Esophagus (tissue), 2 donors: ENCODE measurements around the gene ABCA3. TPM values are rescaled to one million over a fixed set of nuclear protein-coding genes. Genes with fewer than 3 reads are reported as not detected.

ENCODE experiments used
- H3K27ac ChIP-seq, 2 donors: one replicate each; pipeline ENCODE4 v1.5.1; 2013; ENCODE audit warnings: low read depth in 2 of 2, mild to moderate bottlenecking in 2 of 2, inconsistent platforms in 1 of 2, low read length in 1 of 2, moderate library complexity in 1 of 2
- H3K27me3 ChIP-seq, 2 donors: one replicate each; pipeline ENCODE4 v1.6.1; 2013; ENCODE audit warnings: low read length in 2 of 2, control low read depth in 1 of 2, mild to moderate bottlenecking in 1 of 2; ENCODE audit not compliant: insufficient read depth in 2 of 2, control insufficient read depth in 1 of 2
- H3K36me3 ChIP-seq, 2 donors: one replicate each; pipeline ENCODE4 v1.6.1; 2013; ENCODE audit warnings: low read length in 1 of 2; ENCODE audit not compliant: control insufficient read depth in 2 of 2, insufficient read depth in 2 of 2
- H3K4me1 ChIP-seq, 2 donors: one replicate each; pipeline ENCODE4 v1.6.1; 2013; ENCODE audit warnings: low read length in 1 of 2; ENCODE audit not compliant: control insufficient read depth in 2 of 2, insufficient read depth in 2 of 2
- H3K4me3 ChIP-seq, 2 donors: one replicate each; pipeline ENCODE4 v1.5.1; 2013; ENCODE audit warnings: low read length in 2 of 2, mild to moderate bottlenecking in 2 of 2, low read depth in 1 of 2, moderate library complexity in 1 of 2
- H3K9me3 ChIP-seq, 2 donors: one replicate each; pipeline ENCODE4 v1.6.1; 2013; ENCODE audit warnings: mild to moderate bottlenecking in 2 of 2, low read depth in 1 of 2, low read length in 1 of 2, moderate library complexity in 1 of 2; ENCODE audit not compliant: control insufficient read depth in 2 of 2, insufficient read depth in 1 of 2
- WGBS, 2 donors: extraction: QIAGEN DNeasy Blood & Tissue Kit; methylation state at CpG; one replicate each; pipeline ENCODE4 v1.1.7; 2013; 5-methylcytosine and 5-hydroxymethylcytosine counted together
- polyA plus RNA-seq, 2 donors: library from polyadenylated mRNA; stranded (reverse); fragments of 200-250 nt; gene quantifications; one replicate each; pipeline ENCODE4 v1.2.3, GENCODE V29; 2013
- donor health status: healthy with polysubstance abuse.
- donor health status: Bipolar disorder and iron deficiency.

ABCA3 gene
- polyA plus RNA-seq, 2 donors: 1.4 to 1.7 TPM

GRCh38 chr16:2297506-2297860 is 43.0 kb downstream of the ABCA3 start:
- 94 to 95% methylated on average over 22 of the region's 22 CpGs for WGBS, 2 donors
- Histone ChIP-seq H3K36me3 (peaks cover 0 to 3% of the 10 kb centered on the region in 2 donors), H3K27ac (no peak overlapping the region), H3K4me3 (no peak overlapping the region), H3K9me3 (no peaks in the 10 kb centered on the region), H3K27me3 (no peaks in the 10 kb centered on the region), H3K4me1 (peaks cover 0 to 3% of the 10 kb centered on the region in 2 donors)

- Histone ChIP-seq H3K27ac (no peak overlapping the region), H3K4me1 (peaks cover 0 to 3% of the 10 kb centered on the region in 2 donors), H3K27me3 (no peaks in the 10 kb centered on the region), H3K36me3 (peaks cover 0 to 3% of the 10 kb centered on the region in 2 donors), H3K4me3 (no peak overlapping the region), H3K9me3 (no peaks in the 10 kb centered on the region)
- 76 to 79% methylated on average over 23 of the region's 23 CpGs for WGBS, 2 donors
These were observed 43.6 kb downstream of the ABCA3 start for GRCh38 chr16:2296661-2297505.

- Histone ChIP-seq H3K36me3 (peaks cover 0 to 3% of the 10 kb centered on the region in 2 donors), H3K27ac (no peak overlapping the region), H3K4me3 (no peak overlapping the region), H3K4me1 (no peaks in the 10 kb centered on the region), H3K9me3 (no peaks in the 10 kb centered on the region), H3K27me3 (no peaks in the 10 kb centered on the region)
- 89 to 91% methylated on average over 21 of the region's 21 CpGs for WGBS, 2 donors
These were observed 45.3 kb downstream of the ABCA3 start for GRCh38 chr16:2295056-2295798.

GRCh38 chr16:2292221-2292620 is 48.3 kb downstream of the ABCA3 start:
- no peaks in the 10 kb centered on the region for H3K4me1 ChIP-seq
- peaks cover 0 to 3% of the 10 kb centered on the region in 2 donors for H3K36me3 ChIP-seq
- H3K4me3 ChIP-seq: no peak overlapping the region
- no peaks in the 10 kb centered on the region for H3K9me3 ChIP-seq
- 89 to 90% methylated on average over 9 of the region's 9 CpGs for WGBS, 2 donors
- H3K27ac ChIP-seq: no peak overlapping the region
- no peaks in the 10 kb centered on the region for H3K27me3 ChIP-seq

GRCh38 chr16:2289282-2289681 is 51.2 kb downstream of the ABCA3 start:
- 93 to 95% methylated on average over 23 of the region's 23 CpGs for WGBS, 2 donors
- no peaks in the 10 kb centered on the region for H3K9me3 ChIP-seq
- no peak overlapping the region for H3K27ac ChIP-seq
- H3K36me3 ChIP-seq: peaks cover 0 to 11% of the 10 kb centered on the region in 2 donors
- H3K4me3 ChIP-seq: no peak overlapping the region
- H3K4me1 ChIP-seq: no peaks in the 10 kb centered on the region
- H3K27me3 ChIP-seq: no peaks in the 10 kb centered on the region

DNA sequence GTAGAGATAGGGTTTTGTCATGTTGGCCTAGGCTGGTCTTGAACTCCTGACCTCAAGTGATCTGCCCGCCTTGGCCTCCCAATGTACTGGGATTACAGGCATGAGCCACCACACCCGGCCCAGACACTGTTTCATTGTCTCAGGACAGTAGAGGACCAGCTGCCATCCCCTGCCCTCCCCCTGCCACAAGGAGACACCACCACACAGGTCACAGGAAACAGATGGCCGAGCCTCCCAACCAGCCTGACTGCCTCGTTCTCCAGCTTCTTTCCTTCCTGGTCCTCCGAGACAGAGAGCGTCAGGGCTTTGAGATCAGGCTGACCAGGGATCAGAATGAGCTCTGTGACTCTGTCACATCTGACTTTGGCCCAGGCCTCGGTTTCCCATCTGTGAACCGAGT is 51.8 kb downstream of the ABCA3 start:
- H3K4me1 ChIP-seq: no peaks in the 10 kb centered on the region
- H3K36me3 ChIP-seq: peaks cover 0 to 12% of the 10 kb centered on the region in 2 donors
- H3K27ac ChIP-seq: no peak overlapping the region
- 75 to 78% methylated on average over 8 of the region's 8 CpGs for WGBS, 2 donors
- H3K9me3 ChIP-seq: no peaks in the 10 kb centered on the region
- no peaks in the 10 kb centered on the region for H3K27me3 ChIP-seq
- H3K4me3 ChIP-seq: no peak overlapping the region

GRCh38 chr16:2287916-2288547 is 52.5 kb downstream of the ABCA3 start:
- H3K36me3 ChIP-seq: peaks cover 0 to 14% of the 10 kb centered on the region in 2 donors
- no peaks in the 10 kb centered on the region for H3K9me3 ChIP-seq
- WGBS, 2 donors: 82 to 87% methylated on average over 35 of the region's 35 CpGs
- H3K27ac ChIP-seq: no peak overlapping the region
- H3K27me3 ChIP-seq: no peaks in the 10 kb centered on the region
- H3K4me1 ChIP-seq: no peaks in the 10 kb centered on the region
- no peak overlapping the region for H3K4me3 ChIP-seq

- Histone ChIP-seq H3K27ac (no peak overlapping the region), H3K27me3 (no peaks in the 10 kb centered on the region), H3K4me1 (no peaks in the 10 kb centered on the region), H3K36me3 (peaks cover 0 to 14% of the 10 kb centered on the region in 2 donors), H3K9me3 (no peaks in the 10 kb centered on the region), H3K4me3 (no peak overlapping the region)
- WGBS, 2 donors: 89 to 92% methylated on average over 17 of the region's 17 CpGs
These were observed 54.0 kb downstream of the ABCA3 start for GRCh38 chr16:2286550-2286949.

- Histone ChIP-seq H3K4me3 (no peak overlapping the region), H3K27ac (no peak overlapping the region), H3K27me3 (no peaks in the 10 kb centered on the region), H3K4me1 (no peaks in the 10 kb centered on the region), H3K9me3 (no peaks in the 10 kb centered on the region), H3K36me3 (peaks cover 0 to 14% of the 10 kb centered on the region in 2 donors)
- WGBS, 2 donors: 66 to 71% methylated on average over 13 of the region's 13 CpGs
These were observed 54.8 kb downstream of the ABCA3 start for GRCh38 chr16:2285731-2286191.
